Esophagus squamous epithelium (tissue), 5 donors: ENCODE data around the gene MAIP1. TPM values are rescaled to one million over a fixed set of nuclear protein-coding genes. Genes with fewer than 3 reads are reported as not detected.

ENCODE experiments used
- DNase-seq: peaks from one replicate; lab custom pipeline; 2025; lab: John Stamatoyannopoulos, UW
- H3K27ac ChIP-seq, 4 donors: fragments of 200-600 bp; sonication (generic); one replicate each; pipeline ENCODE4 v1.5.1; 2016 to 2019; ENCODE audit warnings: mild to moderate bottlenecking in 1 of 4
- H3K27me3 ChIP-seq, 4 donors: fragments of 200-600 bp; sonication (generic); 1 replicate in 3 of 4; 2 replicates in 1 of 4; pipeline versions ENCODE4 v1.5.1 to v1.6.0; 2017 to 2021; ENCODE audit warnings: antibody characterized with exemption in 1 of 4
- H3K36me3 ChIP-seq, 3 donors: fragments of 200-600 bp; sonication (generic); one replicate each; pipeline ENCODE4 v1.5.1; 2016 to 2019
- H3K4me1 ChIP-seq, 3 donors: fragments of 200-600 bp; sonication (generic); one replicate each; pipeline ENCODE4 v1.5.1; 2017 to 2019
- H3K4me3 ChIP-seq, 4 donors: fragments of 200-600 bp; sonication (generic); 1 replicate in 3 of 4; 2 replicates in 1 of 4; pipeline ENCODE4 v1.5.1; 2016 to 2019; ENCODE audit warnings: mild to moderate bottlenecking in 2 of 4, moderate library complexity in 1 of 4
- H3K9me3 ChIP-seq, 3 donors: fragments of 200-600 bp; sonication (generic); one replicate each; pipeline ENCODE4 v1.5.1; 2016 to 2019
- CTCF ChIP-seq, 6 experiments: fragments of 450-650 bp in 4 of 6; fragments of 200-600 bp in 2 of 6; sonication (generic) in 2 of 6; IDR thresholded peaks; one replicate each; pipeline ENCODE4 v1.5.1; 2016 to 2019; ENCODE audit warnings: antibody characterized with exemption in 6 of 6, mild to moderate bottlenecking in 4 of 6, moderate library complexity in 4 of 6
- POLR2A ChIP-seq, 4 donors: fragments of 450-650 bp; IDR thresholded peaks; one replicate each; pipeline ENCODE4 v1.6.1; 2017; ENCODE audit warnings: antibody characterized with exemption in 4 of 4, mild to moderate bottlenecking in 4 of 4, moderate library complexity in 3 of 4
- WGBS, 2 donors: methylation state at CpG; one replicate each; pipeline ENCODE4 v1.1.5; 2018; 5-methylcytosine and 5-hydroxymethylcytosine counted together
- intact Hi-C: fragments of 100-400 bp; cut with DNase I; formaldehyde crosslinking; loops from one replicate; pipeline ENCODE4 v1.15.0; 2022
- total RNA-seq, 4 donors: library from RNA; depleted of rRNA; stranded (reverse); fragments of >200 nt; gene quantifications; one replicate each; pipeline ENCODE4 v1.1.0, GENCODE V29; 2016
- donor health status: DM: yes; HTN: yes; CAD: no.

Gene MAIP1
- total RNA-seq, 4 donors from 2014 or later, result 10.4 to 27.4 (median 22.0) TPM

DNA sequence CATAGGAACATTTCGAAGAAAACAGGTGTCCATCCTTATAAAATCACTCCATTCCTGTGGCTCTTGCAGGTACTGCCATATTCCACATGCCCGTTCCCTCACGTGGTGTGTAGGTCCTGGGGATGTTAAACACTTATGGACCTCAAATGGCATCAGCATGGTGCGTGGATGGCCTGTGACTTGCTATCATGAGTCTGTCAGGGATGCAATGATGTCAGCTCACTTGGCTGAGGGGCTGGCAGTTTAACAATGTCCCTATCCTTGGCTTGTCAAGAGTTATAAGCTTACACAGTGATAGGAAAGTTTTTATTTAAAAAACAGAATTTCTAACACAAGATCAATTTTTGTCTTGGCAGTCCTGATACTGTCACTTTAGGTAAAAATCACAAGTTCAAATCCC lies 28.8 kb downstream of the MAIP1 start:
- intact Hi-C loops, result loop anchor here (5.0 to 10.0 kb wide), 2 partner anchors 331 to 498 kb away; no protein-coding TSS in a partner anchor
- Histone ChIP-seq H3K4me1 (peaks cover 0 to 39% (median 12%) of the 10 kb centered on the region in 3 donors), H3K27me3 (no peaks in the 10 kb centered on the region), H3K9me3 (no peaks in the 10 kb centered on the region), H3K27ac (no peak overlapping the region), H3K36me3 (no peaks in the 10 kb centered on the region), H3K4me3 (no peak overlapping the region)
- TF ChIP-seq CTCF (IDR thresholded peaks at IDR 0.05) (no peak), POLR2A (IDR thresholded peaks at IDR 0.05) (no peak)
- no peak for DNase-seq
- 61 to 71% methylated on average over 4 of the region's 4 CpGs for WGBS, 2 donors

- H3K27ac ChIP-seq, result no peak overlapping the region
- H3K27me3 ChIP-seq, result no peaks in the 10 kb centered on the region
- DNase-seq, result no peak
- no peaks in the 10 kb centered on the region for H3K36me3 ChIP-seq
- peaks cover 0 to 36% (median 10%) of the 10 kb centered on the region in 3 donors for H3K4me1 ChIP-seq
- no peak overlapping the region for H3K4me3 ChIP-seq
- no peaks in the 10 kb centered on the region for H3K9me3 ChIP-seq
- WGBS, 2 donors, result 69 to 74% methylated on average over 2 of the region's 2 CpGs
- intact Hi-C loops, result loop anchor here (5.0 to 10.0 kb wide), 2 partner anchors 330 to 498 kb away; no protein-coding TSS in a partner anchor
- TF ChIP-seq POLR2A (IDR thresholded peaks at IDR 0.05) (no peak), CTCF (IDR thresholded peaks at IDR 0.05) (no peak)
Measured at GRCh38 chr2:199984755-199985154, 29.4 kb downstream of the MAIP1 start.

DNA sequence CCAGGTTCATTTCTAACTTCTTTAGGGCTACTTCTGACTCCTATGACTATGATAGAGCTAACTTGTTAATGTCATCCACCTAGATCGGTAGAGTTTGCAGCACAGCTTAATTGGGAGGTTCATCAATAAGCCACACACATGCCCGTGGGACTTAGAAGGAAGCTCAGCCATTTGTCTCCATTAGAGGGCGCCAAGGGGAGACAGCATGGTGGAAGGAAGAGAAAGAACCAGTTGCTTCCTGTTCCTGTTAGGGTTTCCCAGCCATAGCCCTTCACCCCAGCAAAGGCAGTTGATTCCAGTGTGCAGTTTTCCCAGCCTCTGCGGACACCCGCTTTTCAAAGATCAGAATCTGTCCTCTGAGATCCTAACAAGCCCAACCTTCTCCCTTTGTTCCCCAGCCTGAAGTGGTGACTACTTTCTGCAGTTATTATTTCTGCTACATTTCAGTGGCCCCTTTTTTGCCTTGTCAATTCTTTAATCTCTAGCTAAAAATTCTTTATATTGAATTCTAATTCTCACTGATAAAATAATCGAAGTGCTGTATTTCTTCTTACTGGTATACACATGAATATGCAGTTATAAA lies 30.3 kb downstream of the MAIP1 start:
- no peak overlapping the region for H3K4me3 ChIP-seq
- intact Hi-C loops, result loop anchor here (10.0 kb wide), 1 partner anchor 329 kb away; no protein-coding TSS in a partner anchor
- TF ChIP-seq POLR2A (IDR thresholded peaks at IDR 0.05) (no peak), CTCF (IDR thresholded peaks at IDR 0.05) (peak in 5 of 6 experiments; percentile 43 to 76 (median 52))
- H3K4me1 ChIP-seq, result peaks cover 0 to 30% (median 8%) of the 10 kb centered on the region in 3 donors
- DNase-seq, result no peak
- H3K36me3 ChIP-seq, result no peaks in the 10 kb centered on the region
- 50 to 58% methylated on average over 6 of the region's 6 CpGs for WGBS, 2 donors
- H3K9me3 ChIP-seq, result no peaks in the 10 kb centered on the region
- H3K27me3 ChIP-seq, result no peaks in the 10 kb centered on the region
- no peak overlapping the region for H3K27ac ChIP-seq

DNA sequence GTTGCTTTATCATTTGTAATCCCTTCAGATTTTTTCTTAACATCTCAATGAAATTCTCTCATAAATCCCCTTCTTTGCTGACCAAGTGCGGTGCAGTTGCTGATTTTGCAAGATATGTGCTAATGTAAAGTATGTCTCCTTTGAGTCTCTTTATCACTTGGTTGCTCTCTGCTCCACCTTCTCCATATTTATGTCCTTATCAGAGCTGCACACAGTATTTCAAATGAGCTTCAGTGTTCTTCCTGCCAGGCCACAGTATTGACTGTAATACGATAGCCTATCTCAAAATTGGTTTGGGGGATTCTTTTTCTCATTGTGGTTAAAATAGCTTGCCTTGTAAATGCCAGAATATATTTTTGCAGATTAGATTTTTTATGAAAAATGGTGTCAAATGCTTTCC lies 32.2 kb downstream of the MAIP1 start:
- Histone ChIP-seq H3K4me1 (peaks cover 0 to 23% (median 8%) of the 10 kb centered on the region in 3 donors), H3K27me3 (no peaks in the 10 kb centered on the region), H3K4me3 (no peak overlapping the region), H3K9me3 (no peaks in the 10 kb centered on the region), H3K27ac (no peak overlapping the region), H3K36me3 (no peaks in the 10 kb centered on the region)
- DNase-seq, result no peak
- WGBS, 2 donors, result 77 to 83% methylated on average over 2 of the region's 2 CpGs
- intact Hi-C loops, result loop anchor here (10.0 kb wide), 1 partner anchor 327 kb away; no protein-coding TSS in a partner anchor
- TF ChIP-seq CTCF (IDR thresholded peaks at IDR 0.05), result no peak
- no peak for TF ChIP-seq POLR2A (IDR thresholded peaks at IDR 0.05)

DNA sequence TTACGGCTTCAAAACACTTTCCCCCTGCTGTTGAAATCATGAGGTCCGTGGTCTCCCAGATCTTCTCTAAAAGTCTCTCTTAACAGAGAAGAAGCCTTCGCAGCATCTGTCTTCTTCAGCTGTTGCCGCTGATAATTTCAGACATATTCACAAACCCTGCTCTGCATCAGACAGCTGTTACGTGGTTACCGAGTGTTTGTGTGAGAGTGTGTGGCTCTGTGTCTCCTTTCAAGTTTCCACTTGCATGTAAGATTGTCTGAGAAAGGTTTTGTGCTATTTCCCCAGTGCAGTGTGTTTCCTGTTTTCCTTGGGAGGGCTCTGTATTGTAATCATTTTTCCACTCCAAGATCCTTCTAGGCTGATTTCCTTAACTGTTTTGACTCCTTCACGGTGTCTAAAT lies 32.8 kb downstream of the MAIP1 start:
- Histone ChIP-seq H3K36me3 (no peaks in the 10 kb centered on the region), H3K27me3 (no peaks in the 10 kb centered on the region), H3K4me1 (peaks cover 0 to 20% (median 8%) of the 10 kb centered on the region in 3 donors), H3K4me3 (peak overlapping the region in 1 of 4 donors; percentile 10), H3K27ac (no peak overlapping the region), H3K9me3 (no peaks in the 10 kb centered on the region)
- no peak for TF ChIP-seq CTCF (IDR thresholded peaks at IDR 0.05)
- no peak for TF ChIP-seq POLR2A (IDR thresholded peaks at IDR 0.05)
- 29 to 30% methylated on average over 7 of the region's 7 CpGs for WGBS, 2 donors
- intact Hi-C loops, result loop anchor here (10.0 kb wide), 1 partner anchor 327 kb away; no protein-coding TSS in a partner anchor
- DNase-seq, result no peak
